CD4-positive, alpha-beta T cell treated with Interferon gamma for 1 hour (primary cell): ENCODE results near the gene TMEM204.

ENCODE experiments used
- DNase-seq: peaks from one replicate; pipeline ENCODE4 v3.0.0-alpha.2; 2020

The TMEM204 gene

GRCh38 chr16:1524366-1524765 lies 9.1 kb upstream of the TMEM204 start:
- no peak for DNase-seq

DNA sequence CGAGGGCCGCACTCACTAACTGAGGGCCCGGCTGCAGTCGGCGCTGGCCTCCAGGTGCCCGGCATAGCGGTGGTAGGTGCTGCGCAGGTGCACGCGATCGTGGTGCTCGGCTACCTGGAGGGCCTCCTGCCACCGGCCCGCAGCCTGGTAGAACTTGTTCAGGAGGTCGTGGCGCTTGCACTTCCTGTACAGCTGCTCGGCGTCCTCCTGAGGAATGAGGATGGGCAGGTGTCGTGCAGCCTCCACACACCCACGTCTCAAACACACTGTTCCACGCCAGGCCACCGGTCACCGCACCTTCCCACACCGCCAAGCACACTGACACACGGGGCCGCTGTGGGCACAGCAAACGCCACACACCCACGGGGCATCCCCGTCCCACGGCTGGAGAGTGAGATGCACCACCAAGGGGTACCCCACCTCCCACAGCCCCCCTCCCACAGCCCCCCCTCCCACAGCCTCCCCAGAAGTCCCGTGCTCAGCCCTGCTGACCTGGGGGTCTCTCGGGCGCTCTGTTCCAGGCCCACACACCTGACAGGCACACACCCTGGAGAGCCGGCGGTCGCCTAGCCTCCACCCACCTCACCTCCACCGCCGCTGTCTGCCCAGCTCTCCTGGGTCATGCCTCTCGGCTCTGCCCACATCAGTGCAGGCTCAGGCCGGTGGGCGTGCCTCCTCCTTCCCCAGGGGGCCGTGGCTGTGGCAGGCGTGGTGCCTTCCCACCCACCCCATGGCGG lies 7.4 kb upstream of the TMEM204 start:
- DNase-seq = no peak

DNA sequence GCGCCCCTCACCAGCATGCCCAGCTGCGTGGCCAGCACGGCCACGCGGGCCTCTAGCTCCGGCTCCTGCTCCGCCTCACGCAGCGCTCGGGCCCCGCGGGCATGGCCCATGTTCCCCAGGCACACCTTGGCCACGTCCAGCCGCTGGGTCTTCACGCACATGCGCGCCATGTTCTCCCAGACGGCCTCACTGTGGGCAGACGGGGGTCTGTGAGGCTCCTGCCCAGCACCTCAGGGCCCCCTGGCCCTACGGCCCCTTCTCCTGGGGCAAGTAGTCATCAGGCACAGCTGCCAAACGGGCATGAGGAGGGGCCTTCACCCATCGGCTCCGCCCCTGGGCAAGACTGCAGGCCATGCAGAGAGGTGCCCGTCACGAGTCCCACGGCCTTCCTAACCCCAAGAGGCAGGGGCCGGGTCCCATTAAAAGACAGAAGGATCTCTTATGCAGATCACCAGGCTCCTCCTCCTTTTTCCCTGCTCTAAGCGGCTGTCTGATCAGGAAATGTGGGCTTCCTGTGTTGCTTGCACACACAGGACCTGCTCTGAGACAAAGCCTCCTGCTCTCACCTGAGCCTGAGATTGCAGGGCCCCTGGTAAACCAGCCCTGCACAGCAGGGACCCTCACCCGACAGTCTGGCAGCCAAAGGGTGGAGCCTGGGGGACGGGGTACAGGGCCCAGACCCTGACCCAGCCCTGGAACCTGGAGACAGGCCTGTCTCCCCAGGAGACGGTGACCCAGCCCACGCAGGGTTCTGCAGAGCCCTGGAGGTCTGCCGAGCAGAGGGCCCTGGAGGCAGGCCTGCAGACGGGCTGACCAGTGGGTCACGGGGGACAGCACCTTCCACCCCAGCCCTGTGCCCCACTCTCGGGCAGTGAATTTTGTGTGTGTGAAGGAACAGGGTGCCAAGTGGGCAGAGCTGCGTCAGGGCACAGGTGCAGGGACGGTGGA lies 6.6 kb upstream of the TMEM204 start:
- DNase-seq = no peak

GRCh38 chr16:1527836-1528811 lies 5.3 kb upstream of the TMEM204 start:
- no peak for DNase-seq

GRCh38 chr16:1528921-1529537 lies 4.4 kb upstream of the TMEM204 start:
- DNase-seq = no peak

DNA sequence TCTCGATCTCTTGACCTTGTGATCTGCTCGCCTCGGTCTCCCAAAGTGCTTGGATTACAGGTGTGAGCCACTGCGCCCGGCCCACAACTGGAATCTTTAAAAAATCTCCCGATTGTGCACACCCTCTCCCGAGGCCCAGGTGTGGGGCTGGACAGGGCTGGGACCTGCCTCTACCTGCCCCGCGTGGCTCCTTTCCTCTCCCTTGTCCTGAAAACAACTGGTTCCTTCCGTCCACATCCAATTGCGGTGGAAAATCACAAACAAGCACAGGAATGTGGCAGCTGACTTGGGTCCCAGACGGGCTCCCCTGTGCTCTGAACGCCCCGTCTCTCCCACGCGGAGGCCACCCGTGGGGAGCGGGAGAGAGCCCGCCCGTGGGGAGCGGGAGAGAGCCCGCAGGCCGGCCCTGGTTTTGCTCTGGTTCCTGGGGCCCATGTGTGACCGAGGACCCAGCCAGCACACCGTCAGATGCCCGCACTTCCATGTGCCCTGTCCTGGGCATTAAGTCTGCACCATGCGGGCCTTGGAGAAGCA lies 3.0 kb upstream of the TMEM204 start:
- DNase-seq = no peak

GRCh38 chr16:1530883-1531637 lies 2.4 kb upstream of the TMEM204 start:
- DNase-seq = no peak

DNA sequence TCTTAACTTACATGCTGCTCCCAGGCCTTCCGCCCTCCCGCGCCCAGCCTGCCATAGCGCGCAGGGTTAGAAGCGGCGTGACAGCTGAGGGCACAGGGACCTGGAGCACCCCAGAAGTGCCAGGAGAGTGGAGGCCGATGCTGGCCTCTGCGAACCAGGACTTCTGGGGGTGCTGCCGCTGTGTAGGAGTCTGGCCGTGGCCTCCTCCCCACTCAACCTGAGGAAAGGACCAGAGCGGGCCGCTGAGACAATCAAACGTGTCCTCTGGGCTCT lies 1.9 kb upstream of the TMEM204 start:
- no peak for DNase-seq

DNA sequence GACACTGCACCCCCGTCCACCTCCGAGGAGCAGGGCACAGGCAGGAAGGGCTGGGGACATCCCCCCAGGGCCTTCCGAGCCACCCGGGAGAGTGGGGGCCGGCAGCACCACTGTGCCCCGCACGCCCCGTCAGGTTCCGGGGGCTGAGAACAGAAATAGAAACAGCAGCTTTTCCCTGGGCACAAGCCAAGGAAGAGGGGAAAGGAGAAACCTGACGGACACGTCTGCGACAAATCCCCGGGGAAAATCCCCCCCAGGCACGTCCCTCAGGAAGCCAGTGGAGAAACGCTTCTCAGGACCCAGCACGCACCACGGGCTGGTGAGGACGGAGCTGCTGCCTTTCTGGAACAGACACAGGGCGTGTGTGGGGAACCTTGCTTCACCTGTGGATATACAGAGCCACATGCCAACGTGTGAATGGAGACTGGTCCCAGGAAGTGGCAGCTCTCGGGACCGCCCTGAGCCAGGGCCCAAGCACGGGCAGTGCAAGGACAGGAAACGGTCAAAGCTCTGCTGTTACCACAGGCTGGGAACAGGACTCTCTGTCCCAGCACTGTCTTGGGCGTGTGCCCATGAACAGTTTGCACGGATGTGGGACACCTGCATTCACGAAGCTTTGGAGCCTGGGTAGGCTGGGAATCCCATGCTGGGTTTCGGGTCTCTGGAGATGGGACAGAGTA lies 1.2 kb upstream of the TMEM204 start:
- no peak for DNase-seq

DNA sequence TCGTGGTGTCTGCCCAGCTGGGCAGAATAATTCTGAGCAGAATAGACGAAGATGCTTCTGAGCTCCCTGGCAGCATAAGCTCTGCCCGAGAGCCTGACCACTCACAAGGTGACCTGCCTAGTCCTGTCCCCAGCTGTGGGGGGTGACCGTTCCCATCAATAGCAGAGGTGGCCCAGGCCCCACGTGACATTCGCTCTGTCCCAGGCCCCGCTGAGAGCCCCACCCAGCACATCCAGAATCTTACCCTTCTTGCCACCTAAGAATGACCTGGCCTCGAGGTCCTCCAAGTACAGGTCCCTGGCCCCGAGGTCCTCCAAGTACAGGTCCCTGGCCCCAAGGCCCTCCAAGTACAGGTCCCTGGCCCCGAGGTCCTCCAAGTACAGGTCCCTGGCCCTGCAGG lies 695 bp upstream of the TMEM204 start:
- no peak for DNase-seq

DNA sequence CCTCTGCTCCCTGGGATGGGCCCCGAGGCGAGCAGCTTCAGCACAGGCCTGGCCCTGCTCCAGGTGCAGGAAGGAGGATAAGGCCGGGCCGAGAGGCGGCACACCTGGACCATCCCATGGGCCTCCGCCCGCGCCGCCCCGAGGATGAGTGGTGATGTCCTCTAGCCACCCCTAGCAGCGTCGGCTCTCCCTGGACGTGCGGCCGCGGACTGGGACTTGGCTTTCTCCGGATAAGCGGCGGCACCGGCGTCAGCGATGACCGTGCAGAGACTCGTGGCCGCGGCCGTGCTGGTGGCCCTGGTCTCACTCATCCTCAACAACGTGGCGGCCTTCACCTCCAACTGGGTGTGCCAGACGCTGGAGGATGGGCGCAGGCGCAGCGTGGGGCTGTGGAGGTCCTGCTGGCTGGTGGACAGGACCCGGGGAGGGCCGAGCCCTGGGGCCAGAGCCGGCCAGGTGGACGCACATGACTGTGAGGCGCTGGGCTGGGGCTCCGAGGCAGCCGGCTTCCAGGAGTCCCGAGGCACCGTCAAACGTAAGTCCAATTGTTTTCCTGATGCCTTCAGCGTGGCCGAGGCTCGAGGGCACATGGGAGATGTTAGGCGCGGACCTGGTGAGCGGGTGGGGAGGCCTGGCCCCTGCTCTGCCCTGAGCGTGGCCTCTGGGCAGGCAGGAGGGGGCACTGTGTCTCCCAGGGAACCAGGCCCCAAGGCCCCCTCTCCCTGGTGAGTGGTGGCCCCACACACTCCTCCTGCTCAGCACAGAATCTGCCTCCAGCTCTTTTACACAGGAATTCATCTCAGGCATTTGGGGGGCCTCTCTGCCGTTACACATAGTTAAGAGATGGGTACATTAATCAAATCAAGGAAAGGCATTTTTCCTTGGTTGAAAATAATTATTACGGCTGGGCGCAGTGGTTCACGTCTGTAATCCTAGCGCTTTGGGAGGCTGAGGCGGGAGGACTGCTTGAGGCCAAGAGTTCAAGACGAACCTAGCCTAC lies 855 bp downstream of the TMEM204 start:
- DNase-seq = no peak

- no peak for DNase-seq
Measured at GRCh38 chr16:1535391-1536291, 2.2 kb downstream of the TMEM204 start.

GRCh38 chr16:1536601-1537000 lies 3.1 kb downstream of the TMEM204 start:
- no peak for DNase-seq

- DNase-seq = no peak
Measured at GRCh38 chr16:1537138-1537577, 3.7 kb downstream of the TMEM204 start.

- no peak for DNase-seq
Measured at GRCh38 chr16:1537763-1538289, 4.4 kb downstream of the TMEM204 start.

- peak; percentile 32 for DNase-seq
Measured at GRCh38 chr16:1538804-1539520, 5.5 kb downstream of the TMEM204 start.

DNA sequence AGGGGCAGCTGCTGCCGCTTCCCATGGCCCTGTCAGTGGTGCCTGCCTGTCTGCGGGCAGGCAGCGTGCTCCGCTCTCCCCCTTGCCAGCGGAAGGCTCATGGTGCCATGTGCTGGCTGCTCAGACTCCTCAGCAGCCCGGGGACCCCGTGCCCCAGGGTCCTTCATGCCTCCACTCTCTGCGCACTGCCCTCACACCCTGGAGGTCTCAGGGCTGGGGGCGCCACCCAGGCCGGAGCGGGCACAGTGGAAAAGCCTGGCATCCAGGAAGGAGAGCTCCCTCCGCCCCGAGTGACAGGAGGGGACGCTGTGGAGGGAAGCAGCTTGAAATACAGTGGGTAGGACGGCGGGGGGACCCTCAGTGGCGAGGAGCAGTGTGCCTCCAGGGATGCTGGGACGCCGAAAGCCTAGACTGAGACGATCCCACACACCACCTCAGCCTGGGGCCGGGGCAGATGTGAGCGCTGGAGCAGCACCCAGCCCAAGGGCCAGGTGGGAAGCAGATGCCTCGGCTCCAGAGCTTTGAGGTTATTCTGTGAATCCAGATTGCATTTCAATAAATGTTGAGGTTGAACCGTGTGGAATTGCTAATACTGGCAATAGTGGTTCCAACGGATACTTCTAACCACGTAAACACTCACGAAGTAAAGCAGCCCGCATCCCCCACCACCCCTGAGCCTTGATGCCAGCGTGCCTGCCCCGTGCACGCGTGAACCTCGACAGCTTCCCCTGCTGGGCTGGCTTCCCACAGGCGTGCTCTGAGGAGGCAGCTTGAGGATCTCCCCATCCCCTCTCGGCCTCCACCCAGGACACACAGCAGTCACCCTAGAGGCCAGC lies 6.5 kb downstream of the TMEM204 start:
- DNase-seq = no peak
